A549 treated with AZD9567 at 1 μM for 4 hours (cell line): ENCODE results near the gene C19orf33. TPM values are rescaled to one million over a fixed set of nuclear protein-coding genes. Genes with fewer than 3 reads are reported as not detected.

Experiments used
- total RNA-seq: library from RNA; stranded (reverse); fragments of 200-300 nt; extraction: Qiagen RNA extraction; gene quantifications from 5 replicates; pipeline ENCODE4 v1.2.3, GENCODE V29; 2022; ENCODE audit not compliant: insufficient read depth

The C19orf33 gene
- total RNA-seq, result 638 to 747 TPM (median 679 TPM) in 5 replicates

DNA sequence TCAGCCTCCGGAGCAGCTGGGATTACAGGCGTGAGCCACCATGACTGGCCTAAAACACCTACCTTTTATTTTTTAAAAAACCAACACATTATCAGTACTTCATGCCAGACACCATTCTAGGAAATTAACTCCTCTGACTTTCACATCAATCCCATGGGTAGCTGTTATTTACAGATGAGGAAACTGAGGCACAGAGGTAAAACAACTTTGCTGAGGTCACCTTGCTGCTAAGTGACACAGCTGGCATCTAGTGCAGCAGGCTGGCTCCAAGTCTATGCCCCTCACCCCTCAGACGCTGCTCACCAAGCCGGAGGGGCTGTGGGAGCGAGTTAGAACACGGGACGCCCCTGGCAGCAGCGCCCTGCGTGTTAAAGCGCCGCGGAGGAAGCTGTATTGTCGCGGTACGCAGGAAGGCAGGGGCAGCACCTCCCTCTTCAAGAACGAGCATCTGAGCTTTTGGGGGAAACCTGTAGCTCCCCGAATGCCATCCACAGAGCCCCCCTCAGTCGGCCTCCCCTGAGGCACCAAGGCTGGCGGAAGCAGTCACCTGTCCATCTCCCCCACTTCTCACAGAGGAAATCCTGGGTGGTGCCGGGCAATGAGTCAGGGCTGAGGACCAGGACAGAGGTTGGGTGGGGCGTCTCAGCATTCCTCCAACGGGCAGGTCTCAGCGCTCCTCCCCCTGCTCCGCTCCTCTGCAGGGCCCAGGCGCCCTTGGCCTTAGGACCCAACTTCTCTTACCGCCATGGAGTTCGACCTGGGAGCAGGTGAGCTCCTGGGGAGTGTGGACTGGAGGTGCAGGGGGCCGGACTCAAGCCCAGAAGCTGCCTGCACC, at the start of gene C19orf33:
Gene C19orf33, plus strand, starts transcription at position 735 of the 835 bp plus-strand sequence. Its CDS starts 11 bp downstream, at position 746.

DNA sequence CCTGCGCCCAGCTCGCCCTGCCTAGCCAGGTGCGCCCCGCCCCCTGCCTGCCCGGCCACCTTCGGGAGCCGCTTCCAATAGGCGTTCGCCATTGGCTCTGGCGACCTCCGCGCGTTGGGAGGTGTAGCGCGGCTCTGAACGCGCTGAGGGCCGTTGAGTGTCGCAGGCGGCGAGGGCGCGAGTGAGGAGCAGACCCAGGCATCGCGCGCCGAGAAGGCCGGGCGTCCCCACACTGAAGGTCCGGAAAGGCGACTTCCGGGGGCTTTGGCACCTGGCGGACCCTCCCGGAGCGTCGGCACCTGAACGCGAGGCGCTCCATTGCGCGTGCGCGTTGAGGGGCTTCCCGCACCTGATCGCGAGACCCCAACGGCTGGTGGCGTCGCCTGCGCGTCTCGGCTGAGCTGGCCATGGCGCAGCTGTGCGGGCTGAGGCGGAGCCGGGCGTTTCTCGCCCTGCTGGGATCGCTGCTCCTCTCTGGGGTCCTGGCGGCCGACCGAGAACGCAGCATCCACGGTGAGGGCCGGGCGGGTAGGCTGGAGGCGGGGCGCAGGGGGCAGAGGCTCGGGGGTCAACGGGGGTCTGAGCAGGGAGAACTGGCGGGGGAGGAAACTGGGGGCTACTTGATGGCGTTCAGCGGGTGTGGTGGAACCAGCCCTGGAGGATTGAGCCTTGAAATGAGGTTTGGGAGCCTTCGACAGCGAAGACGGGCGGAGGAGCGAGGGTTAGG, 39.4 kb upstream of the C19orf33 start, which contains the start of gene SPINT2:
Gene SPINT2, plus strand, starts transcription at position 88 of the 727 bp plus-strand sequence. Its CDS starts 320 bp downstream, at position 408.

DNA sequence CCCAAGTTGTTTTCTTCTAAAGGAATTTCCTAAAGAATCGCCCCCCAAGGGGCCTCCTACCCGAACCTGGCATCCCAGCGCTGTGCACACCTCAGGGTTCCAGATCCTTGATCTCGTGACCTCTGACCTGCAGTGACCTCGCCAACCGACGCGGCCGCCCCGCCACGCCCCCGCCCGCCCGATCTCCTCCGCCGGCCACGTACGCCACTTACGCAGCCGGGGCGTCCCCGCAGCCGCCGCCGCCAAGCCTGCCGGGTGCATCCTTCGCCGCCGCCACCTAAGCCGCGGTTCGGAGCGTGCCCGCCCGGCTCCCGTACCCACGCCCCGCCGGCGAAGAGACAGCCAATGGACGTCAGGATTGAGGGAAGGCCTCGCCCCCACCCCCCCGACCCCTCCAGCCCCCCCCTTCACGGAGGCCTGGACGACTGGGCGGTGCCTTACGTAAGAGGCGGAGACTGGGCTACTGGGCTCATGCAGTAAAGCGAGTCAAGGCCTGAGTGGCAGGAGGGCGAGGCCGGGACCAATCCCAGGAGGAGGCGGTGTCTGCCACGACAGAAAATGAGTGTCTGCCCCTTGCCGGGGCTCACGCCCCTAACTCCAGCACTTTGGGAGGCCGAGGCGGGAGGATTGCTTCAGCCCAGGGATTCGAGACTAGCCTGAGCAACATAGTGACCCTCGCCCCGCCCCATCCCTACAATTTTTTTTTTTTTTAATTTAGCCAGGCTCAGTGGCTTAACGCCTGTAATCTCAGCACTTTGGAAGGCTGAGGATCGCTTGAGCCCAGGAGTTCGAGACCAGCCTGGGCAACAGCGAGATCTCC, 11.8 kb downstream of the C19orf33 start, which contains the start of gene YIF1B:
Gene YIF1B, minus strand, starts transcription at position 291 of the 820 bp plus-strand sequence. Its CDS starts 30 bp downstream, at position 261.

GRCh38 chr19:38319421-38320258, 15.6 kb downstream of the C19orf33 start, which contains the start of gene KCNK6:
KCNK6 (plus strand) TSS chr19:38319845; CDS start chr19:38319951, 106 bp downstream.

Other genes starting within 250 kb of the C19orf33 start
- gene DPF1, start 80.0 kb upstream of the C19orf33 start, total RNA-seq, result 3.9 to 5.4 TPM (median 4.7 TPM) in 5 replicates
- 54.7 to 110 TPM (median 98.3 TPM) in 5 replicates for gene PPP1R14A, start 47.9 kb upstream of the C19orf33 start, total RNA-seq
- gene SPINT2, start 39.7 kb upstream of the C19orf33 start, total RNA-seq, result 239 to 344 TPM (median 322 TPM) in 5 replicates
- gene YIF1B, start 11.7 kb downstream of the C19orf33 start, total RNA-seq, result 106 to 136 TPM (median 132 TPM) in 5 replicates
- 4.3 to 7.1 TPM (median 4.7 TPM) in 5 replicates for gene KCNK6, start 15.6 kb downstream of the C19orf33 start, total RNA-seq
- 1.2 to 1.6 TPM (median 1.4 TPM) in 4 of 5 replicates, not detected in the other for gene CATSPERG, start 31.6 kb downstream of the C19orf33 start, total RNA-seq
- gene PSMD8, start 70.3 kb downstream of the C19orf33 start, total RNA-seq, result 473 to 538 TPM (median 504 TPM) in 5 replicates
- gene GGN, start 83.8 kb downstream of the C19orf33 start, total RNA-seq, result 0.30 to 0.63 TPM (median 0.43 TPM) in 4 of 5 replicates, not detected in the other
- 0.53 to 3.0 TPM (median 2.5 TPM) in 5 replicates for gene SPRED3, start 84.4 kb downstream of the C19orf33 start, total RNA-seq
- gene FAM98C, start 98.8 kb downstream of the C19orf33 start, total RNA-seq, result 4.7 to 26.7 TPM (median 24.0 TPM) in 5 replicates
- gene RASGRP4, start 122.0 kb downstream of the C19orf33 start, total RNA-seq, result 0.03 to 0.17 TPM (median 0.11 TPM) in 4 of 5 replicates, not detected in the other
- 2.8 to 6.2 TPM (median 5.2 TPM) in 5 replicates for gene RYR1, start 129.4 kb downstream of the C19orf33 start, total RNA-seq